GM19372 (cell line): ENCODE results near the gene RGPD8.
"Not testable (repeated sequence)": the region's sequence is repeated elsewhere in the genome, so short reads cannot be mapped to it uniquely, and the experiment has no call there.

ENCODE experiments used
- ATAC-seq: cut with Tn5 transposase; IDR thresholded peaks from one replicate; pipeline ENCODE4 v1.9.1; 2021; ENCODE audit warnings: mild to moderate bottlenecking, low read depth, moderate library complexity; ENCODE audit not compliant: unreplicated experiment

Gene RGPD8

DNA sequence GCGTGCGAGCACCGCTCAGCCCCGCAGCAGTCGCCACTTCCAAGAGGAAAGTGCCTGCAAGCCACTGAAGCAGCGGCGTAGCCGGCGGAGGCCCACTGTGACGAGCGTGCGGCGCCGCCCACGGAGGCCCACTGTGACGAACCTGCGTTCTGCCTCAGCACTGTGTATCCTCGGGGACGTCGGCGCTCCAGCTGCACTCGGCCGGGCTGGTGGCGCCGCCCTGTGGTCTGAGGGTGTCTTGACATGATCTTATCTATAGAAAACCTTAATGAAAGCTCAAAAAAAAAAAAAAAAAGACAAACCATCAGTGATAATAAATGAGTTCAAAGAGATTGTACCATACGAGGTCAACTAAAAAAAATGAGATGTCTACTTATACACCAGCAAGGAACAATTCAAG, at the start of gene RGPD8:
Gene RGPD8 (minus strand): TSS at position 166 of the 400 bp plus-strand sequence. CDS start 192 bp downstream, outside the sequence.
- peak; percentile 100 for ATAC-seq

DNA sequence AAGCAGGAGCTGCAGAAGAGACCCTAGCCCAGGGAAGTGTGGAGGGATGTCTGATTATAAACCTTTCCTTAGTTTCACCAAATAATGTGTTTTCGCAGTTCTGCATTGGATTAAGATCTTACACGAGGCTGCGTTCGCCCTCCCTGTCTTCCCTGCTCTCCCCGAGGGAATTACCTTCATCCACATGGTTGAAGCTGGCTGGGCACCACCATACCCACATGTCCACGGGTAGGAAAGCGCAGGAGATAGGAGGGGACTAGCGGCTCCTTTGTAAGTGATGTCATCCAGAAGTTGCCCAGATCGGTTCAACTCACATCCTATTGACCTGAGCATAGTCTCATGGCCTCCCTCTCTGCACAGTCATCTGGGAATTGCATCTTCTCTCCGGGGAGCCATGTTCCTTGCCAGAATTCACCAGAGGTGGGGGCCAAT, 49.6 kb upstream of the RGPD8 start:
- ATAC-seq, result no peak

DNA sequence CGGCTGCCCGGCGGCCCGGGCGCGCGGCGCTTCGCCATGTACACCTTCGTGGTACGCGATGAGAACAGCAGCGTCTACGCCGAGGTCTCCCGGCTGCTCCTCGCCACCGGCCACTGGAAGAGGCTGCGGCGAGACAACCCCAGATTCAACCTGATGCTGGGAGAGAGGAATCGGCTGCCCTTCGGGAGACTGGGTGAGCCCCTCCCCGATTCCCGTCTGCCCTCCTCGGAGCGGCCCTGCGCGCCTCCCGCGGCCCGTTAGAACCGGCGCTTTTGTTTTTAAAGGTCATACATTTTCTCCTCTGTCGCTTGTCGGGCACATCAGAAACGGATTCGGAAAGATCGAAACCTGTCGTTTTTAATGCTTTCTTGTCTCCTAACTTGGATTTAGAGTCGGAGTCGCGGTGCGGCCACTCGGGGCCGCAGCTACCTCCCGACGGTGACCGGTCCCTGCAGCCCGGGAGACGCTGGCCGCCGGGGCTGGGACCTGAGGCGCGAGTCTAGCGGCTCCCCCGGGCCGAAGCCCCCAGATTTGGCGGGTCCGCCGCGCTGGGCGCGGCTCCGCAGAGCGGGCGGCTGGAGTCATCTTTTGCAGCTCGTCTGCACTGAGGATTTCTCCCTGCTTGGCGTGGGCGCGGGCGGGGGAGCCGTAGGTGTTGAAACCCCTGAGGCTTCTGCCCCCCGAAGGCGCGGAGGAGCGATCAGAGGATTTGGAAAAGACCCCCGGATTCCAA, 49.0 kb upstream of the RGPD8 start:
- peak; percentile 15 for ATAC-seq

DNA sequence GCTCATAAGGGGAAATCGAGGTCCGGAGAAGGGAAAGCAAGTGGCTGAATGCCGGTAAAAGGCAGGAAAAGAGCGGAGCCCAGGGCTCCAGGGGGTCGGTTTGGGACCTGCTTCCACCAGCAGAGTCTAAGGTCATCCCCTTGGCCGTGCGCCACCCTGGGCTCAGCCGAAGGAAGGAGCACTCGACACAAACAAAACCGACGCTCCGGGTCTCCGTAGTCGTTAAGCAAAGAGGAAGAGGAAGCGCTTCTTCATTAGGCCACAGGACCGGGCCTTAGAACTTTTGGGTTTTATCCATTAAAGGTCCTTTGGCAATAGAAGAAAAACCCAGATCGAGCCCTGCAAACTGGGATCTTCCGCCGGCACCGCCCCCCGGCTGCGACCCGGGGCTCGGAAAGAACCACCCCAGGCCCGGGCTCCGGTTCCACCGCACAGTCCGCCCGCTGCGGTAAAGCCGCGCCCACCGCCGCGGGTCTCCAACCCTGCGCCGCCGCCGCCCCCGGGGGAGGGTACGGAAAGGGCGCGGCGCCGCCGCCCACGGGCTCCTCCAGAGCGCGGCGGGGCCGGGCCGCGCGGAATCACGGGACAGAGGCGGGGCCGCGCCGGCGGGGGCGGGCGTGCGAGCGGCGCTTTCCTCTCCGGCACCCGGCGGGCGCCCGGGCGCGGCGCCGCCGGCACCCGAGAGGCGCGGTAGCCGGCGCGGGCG, 48.2 kb upstream of the RGPD8 start, which contains the start of gene TTL:
Gene TTL (plus strand): TSS at position 629 of the 706 bp plus-strand sequence. CDS start 189 bp downstream, outside the sequence.
- ATAC-seq, result peak; percentile 78

DNA sequence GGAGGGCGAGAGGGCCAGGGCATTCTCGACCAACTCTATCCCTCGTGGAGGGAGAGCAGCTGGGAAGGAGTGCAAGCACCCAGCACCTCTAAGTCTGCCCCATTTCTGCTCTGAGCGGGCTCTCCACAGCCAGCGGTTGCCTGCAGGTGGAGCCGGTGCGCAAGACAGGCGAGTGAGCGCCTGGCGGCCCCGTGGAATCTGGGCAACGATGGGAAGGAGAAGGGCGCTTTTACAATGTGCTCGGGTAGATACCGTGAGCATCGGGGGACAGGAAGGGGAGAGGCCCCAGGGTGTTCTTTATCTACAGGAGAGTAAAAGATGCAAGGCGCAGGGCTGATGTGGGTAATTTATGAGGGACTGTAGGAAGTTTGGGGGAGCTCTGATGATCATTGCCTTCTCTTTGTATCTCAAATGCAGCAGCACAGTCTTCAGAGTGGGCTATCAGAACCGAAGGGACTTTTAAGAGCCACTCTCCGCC, 47.6 kb upstream of the RGPD8 start:
- ATAC-seq, result peak; percentile 48

DNA sequence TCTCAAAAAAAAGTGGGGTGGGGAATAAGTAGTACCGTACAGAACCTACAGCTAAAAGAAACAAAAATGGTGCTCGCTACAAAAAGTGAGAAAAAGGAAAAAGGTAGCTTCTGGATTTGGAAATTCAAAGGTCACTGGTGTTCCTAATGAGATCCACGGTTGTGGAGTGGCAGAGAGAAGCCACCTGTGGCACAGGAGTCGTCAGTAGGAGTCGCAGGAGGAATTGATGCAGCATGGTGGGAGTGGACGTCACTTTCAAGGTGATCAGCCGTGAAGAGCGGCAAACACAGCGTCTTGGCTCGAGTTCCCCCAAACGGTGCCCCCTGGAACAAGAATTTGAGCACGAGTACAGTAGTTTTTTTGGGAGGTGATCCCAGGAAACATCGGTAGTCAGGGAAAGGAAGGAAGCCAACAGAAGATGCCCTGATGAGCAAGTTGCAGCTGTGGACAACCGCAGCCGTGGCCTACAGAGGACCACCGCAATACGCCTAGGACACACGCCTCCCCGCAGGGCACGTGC, 47.1 kb upstream of the RGPD8 start:
- no peak for ATAC-seq

DNA sequence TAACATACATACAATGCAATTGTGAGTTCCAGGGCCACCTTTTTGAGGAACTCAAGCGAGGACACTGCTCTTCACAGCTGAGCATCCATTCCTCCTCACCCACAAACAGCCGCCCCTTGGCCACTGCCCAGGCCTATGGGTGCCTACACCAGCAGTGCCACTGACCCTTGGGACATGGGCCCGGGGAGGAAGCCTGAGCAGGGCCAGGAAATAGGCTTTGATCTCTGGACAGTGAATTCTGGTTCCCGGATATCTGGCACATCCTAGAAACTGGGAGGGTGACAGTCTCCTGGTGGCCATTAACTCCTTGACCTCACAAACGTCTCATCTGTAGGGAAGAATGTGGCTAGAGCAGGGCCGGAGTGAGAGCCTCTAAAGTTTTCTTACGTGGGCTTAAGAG, 43.0 kb upstream of the RGPD8 start:
- no peak for ATAC-seq

DNA sequence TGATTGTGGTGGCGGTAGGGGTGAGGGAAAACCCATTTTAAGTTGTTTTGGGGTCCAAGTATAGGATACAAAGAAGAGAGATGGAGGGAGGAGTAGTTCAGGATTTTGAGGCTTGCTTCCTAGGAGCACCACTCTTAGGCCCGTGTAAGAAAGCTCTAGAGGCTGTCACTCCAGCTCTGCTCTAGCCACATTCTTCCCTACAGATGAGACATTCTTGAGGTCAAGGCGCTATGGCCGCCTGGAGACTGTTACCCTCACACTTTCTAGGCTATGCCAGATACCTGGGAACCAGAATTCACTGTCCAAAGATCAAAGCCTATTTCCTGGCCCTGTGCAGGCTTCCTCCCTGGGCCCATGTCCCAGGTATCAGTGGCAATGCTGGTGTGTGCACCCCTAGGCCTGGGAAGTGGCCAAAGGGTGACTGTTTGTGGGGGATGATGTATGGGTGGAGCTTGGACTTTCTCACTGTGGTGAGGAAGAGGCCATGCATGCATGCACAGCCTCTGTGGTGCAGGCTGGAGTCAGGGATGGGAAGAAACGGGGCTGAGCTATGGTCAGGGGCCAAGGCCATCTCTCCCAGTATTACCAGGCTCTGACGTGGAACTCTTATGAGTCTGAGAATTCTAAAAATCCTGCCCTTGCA, 41.5 kb upstream of the RGPD8 start:
- ATAC-seq, result no peak

DNA sequence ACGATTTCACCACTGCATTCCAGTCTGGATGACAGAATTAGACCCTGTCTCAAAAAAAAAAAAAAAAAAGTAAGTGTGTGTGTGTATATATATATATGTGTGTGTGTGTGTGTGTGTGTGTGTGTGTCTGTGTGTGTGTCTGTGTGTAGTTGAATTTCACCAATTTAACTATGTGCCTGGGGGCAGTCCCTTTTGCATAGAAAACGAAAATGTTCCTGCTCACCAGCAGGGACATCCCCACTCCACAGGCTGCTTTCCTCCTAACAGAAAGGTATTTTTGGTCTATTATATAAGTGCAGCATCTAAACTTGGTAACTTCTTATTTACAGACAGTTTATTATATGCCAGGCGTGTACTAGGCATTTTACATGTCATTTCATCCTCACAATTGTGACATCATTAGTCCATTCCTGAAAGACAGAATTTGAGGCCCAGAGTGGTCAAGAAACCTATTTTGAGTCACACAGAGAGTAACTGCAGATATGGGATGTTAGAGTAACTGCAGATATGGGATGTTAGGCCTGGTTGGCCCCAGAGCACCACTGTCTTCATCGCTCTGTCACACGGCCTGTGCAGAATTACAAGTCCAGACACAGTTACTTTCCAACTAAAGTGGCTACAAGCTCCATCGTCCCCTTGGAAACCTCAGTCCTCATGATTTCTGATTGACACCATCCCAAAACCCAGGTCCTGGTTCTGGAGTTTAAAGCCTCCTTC, 39.3 kb upstream of the RGPD8 start:
- no peak for ATAC-seq

DNA sequence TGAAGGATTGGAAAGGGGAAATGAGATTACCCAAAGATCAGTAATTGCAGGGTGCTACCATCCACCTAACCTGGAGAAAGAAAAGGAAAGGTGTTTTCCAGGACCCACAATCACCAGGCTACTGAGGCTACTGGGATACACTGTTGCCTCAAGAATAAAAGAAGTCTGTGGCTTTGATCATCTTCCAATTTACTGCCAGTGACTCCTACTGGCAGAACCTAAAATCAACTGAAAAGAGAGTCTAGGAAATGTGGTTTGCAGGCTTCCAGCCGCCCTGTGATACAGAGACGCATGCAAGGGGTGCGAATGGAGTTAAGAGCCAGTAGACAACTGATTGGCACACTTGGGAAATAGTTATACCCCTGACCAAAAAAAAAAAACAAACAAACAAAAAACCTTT, 31.9 kb upstream of the RGPD8 start:
- no peak for ATAC-seq

DNA sequence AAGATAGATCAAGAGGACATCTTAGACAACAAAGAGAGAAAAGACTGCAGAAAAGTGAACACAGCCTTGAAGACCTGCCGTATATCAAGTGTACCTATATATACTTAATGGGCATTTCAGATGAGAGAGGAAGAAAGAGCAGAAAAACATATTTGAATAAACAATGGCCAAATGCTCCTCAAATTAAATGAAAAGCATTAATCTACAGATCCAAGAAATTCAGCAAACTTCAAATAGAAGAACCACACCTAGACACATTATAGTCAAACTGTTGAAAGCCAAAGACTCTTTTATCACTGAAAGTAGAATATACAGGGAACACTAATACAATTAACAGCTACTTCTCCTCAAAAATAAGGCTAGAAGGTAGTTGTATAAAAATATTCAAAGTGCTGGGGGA, 29.8 kb upstream of the RGPD8 start:
- ATAC-seq, result no peak

DNA sequence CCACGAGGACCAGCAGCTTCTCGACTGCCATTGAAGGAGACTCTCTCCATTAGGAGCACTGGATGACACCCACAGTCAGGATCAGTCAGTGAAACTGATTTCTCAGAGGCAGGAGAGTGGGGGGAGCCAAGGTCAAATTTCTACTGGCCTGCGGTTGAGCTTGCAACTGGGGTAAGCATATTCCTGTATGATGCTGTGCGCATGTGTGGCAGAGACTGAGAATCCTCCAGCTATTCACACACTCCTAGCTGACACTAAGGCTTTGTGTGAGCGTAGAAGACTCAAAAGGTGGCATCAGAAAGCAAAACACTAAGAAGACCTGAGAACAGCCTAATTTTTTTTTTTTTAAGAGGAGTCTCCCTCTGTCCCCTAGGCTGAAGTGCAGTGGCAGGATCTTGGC, 28.7 kb upstream of the RGPD8 start:
- no peak for ATAC-seq

DNA sequence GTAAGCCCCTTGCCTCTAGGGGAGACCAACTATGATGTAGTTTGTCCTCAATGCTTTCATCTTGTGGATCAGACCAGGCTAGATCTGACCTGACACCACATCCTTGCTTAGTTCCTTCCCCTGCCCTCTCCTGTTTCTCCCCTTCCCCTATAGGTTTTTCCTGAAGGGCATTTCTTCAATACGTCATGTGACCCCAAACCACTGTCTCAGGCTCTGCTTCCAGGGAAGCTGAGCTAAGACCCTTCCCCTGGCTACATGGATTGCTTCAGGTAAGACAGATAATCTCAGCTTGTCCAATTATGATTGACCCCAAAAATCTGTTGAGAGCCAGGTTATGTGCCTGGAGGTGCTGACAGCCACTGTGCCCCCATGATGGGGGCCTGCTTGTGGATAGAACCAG, 25.9 kb upstream of the RGPD8 start:
- ATAC-seq, result no peak

DNA sequence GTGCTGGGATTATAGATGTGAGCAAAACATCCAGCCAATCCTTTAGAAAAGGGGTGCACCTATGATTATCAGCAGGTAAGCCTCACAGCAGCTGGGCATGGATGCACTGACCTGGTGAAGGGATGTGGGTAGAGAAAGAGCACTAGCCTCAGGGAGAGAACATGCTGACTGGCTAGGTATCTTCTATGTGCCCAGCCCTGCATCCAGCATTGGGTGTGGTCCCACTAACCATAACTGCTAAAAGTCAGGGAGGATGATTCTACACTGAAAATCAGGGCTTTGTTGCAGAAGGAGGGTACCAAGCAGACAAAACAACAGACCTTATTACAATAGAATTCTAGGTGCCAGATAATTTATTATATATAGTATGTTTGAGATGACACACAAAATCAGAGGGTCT, 21.1 kb upstream of the RGPD8 start:
- no peak for ATAC-seq

DNA sequence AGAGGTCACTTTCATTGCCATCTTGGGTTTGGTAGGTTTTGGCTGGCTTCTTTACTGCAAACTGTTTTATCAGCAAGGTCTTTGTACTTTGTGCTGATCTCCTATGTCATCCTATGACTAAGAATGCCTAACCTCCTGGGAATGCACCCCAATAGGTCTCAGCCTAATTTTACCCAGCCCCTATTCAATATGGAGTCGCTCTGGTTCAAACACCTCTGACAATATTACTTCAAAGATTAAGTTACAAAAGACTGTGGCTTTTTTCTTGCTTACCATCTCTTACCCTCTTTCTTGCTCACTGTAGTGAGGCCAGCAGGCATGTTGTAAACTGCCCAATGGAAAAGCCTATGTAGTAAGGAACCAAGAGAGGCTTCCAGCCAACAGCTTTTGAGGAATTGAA, 17.9 kb upstream of the RGPD8 start:
- ATAC-seq, result no peak

DNA sequence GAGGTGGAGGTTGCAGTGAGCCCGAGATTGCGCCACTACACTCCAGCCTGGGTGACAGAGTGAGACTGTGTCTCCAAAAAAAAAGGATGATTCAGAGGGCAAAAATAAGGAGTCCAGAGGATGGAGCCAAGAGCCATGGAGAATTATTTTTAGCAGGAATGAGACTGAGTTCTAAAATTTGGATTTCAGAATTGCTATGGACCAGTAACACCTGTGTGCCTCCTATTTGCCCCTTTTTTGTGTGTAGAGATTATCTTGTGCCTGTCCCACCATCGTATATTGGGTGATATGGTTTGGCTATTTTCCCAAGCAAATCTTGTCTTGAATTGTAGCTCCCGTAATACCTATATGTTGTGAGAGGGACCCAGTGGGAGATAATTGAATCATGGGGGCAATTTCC, 16.4 kb upstream of the RGPD8 start:
- no peak for ATAC-seq

DNA sequence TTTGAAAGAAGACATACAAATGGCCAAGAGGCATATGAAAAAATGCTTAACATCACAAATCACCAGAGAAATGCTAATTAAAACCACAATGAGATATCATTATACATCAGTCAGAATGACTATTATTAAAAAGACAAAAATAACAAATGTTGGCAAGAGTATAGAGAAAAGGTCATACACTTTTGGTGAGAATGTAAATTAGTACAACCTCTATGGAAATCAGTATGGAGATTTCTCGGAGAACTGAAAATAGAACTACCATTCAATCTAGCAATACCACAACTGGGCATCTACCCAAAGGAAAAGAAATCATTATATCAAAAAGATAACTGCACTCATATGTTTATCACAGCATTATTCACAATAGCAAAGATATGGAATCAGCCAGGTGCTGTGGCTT, 10.8 kb upstream of the RGPD8 start:
- not testable (repeated sequence) for ATAC-seq

DNA sequence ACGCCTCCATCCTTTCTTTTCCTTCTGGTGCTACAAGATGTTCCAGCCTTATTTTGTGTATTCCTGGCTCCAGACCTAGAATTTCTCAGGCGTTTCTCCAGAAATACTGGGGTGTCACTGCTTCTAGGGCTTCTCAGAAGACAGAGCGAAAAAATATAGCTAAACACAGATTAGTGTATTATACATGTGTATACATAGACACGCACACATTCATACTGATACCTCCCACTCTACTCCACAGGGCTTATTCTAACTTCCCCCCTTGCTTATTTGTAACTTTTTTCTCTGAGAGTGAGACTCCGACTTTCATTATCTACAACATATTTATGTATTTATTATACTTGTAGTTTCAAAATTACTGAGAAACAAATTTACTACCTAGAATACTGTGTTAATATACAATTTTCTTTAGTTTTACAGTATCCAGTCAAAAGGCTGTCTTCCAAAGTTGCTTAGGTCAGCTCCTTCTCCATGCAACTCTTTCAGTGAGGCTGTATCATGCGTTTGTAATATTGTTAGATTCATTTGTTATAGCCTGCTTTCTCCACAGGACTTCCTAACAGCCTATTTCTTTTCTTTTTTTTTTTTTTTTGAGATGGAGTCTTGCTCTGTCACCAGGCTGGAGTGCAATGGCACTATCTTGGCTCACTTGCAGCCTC, 5.3 kb upstream of the RGPD8 start:
- ATAC-seq, result not testable (repeated sequence)

DNA sequence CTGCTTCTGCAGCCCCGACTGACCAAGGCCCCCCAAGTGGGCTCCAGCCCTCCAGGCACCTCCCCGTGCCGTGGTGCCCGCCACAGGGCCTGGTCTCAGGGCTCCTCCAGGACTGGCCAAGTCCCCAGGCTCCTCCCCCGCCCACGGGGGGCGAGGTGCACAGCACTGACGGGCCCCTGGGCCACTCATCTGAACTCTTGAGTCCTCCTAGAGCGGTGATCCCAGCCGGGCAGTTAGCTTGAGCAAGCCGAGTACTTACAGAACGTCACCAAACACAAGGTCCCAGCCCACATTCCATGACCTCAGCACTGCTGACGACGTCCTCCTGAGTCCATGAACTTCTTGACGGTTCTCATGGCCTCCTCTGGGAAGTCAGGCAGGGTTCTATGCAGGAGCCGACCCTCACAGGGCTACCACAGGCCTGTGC, 4.0 kb upstream of the RGPD8 start:
- not testable (repeated sequence) for ATAC-seq

DNA sequence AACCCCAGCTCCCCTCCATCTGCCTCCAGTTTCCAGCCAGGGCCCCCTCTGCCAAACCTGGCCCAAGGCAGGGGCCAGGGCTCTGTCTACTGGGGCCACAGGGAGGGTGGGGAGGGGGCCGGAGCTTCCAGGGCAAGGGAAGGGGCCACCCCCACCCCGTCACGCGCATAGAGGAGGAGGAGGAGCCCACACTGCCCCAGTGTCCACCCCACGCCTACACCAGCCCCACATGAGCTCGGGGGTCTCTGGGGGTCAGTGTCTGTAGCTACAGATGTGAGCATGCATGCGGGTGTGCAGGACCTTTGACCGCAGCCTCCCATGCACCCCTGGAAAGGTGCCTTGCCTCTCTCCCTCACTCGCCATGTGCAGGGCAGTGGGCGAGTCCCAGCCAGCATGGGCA, 3.5 kb upstream of the RGPD8 start:
- not testable (repeated sequence) for ATAC-seq
